ENCODE data around the gene BPGM.

BPGM gene

DNA sequence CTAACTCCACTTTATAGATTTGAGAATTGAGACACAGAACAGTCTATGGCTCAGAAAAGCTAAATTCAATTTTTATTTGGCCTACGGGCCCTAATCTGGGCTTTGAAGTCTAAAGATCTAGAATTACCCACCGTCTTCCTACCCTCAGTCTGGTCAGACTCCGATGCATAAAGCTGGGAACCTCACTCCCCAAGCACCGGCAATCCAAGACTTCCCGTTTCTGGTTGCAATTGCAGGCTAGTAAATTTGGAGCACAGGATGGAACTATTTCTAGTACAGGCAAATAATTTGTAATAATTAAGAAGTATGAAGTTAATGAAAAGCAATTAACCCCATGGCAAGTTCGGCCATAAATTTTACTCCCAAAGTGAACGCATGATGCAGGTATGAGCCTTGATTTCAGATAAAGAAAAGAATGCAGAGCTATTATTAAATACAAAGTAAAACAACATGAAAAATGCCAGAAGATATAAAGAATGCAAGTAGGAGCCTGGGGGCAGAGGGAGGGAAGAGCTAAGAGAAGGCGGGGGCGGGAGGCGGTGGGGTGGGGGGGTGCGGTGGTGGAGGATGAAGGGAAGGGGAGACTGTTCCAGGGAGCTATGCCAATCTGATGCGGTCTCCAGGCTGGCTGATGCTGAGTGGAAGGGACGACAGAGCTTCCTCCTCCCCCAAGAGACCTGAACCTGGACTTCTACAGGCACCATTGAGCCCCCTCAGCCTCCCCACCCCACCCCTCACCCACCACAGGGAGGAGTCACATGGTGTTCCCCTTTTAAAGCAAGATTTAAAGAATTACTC, 45.1 kb downstream of the BPGM start:
- no peak overlapping the region for H3K4me3 ChIP-seq (ENCODE audit: low read depth, low read length)
- TF ChIP-seq, protein P1, sequence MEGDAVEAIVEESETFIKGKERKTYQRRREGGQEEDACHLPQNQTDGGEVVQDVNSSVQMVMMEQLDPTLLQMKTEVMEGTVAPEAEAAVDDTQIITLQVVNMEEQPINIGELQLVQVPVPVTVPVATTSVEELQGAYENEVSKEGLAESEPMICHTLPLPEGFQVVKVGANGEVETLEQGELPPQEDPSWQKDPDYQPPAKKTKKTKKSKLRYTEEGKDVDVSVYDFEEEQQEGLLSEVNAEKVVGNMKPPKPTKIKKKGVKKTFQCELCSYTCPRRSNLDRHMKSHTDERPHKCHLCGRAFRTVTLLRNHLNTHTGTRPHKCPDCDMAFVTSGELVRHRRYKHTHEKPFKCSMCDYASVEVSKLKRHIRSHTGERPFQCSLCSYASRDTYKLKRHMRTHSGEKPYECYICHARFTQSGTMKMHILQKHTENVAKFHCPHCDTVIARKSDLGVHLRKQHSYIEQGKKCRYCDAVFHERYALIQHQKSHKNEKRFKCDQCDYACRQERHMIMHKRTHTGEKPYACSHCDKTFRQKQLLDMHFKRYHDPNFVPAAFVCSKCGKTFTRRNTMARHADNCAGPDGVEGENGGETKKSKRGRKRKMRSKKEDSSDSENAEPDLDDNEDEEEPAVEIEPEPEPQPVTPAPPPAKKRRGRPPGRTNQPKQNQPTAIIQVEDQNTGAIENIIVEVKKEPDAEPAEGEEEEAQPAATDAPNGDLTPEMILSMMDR (IDR thresholded peaks at IDR 0.05; ENCODE audit: low read depth, low read length), result no peak

DNA sequence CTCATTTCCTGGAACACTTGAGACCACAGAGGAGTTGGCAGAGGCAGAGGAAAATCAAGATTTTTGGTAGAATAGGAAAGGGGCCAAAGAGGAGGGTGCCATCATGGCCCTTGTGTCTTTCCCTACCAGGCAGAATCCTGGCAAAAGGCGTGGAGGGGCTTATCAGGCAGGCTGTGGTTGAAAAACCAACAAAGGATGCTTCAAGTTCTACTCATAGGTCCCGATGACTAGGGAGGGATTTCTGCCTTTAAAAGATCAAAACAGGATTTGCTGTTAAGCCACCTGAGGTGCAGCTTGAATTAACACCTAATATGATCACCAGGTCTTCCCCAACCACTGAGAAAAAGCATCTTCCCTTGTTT, 45.7 kb downstream of the BPGM start:
- TF ChIP-seq, protein P1 (IDR thresholded peaks at IDR 0.05; ENCODE audit: low read depth, low read length), result no peak
- no peak overlapping the region for H3K4me3 ChIP-seq (ENCODE audit: low read depth, low read length)

DNA sequence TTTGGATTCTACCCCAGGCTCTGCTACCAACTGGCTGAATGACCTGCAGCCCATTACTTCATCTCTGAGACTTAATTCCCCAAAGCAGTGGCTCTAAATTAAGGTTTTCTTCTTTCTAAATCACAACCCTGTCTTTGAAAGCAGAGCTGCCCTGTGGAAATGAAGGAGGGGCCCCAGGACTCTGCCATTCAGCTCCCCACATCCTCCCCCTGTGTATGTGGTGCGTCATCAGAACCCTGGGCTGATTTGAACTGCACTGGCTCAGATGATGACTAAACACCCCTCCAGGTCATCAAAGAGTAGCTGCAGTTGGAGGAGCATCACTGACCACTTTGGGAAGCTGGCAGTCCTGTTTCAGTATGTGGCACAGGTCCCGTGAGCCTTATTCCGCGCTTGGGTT, 46.6 kb downstream of the BPGM start:
- H3K4me3 ChIP-seq (ENCODE audit: low read depth, low read length), result no peak overlapping the region
- TF ChIP-seq, protein P1 (IDR thresholded peaks at IDR 0.05; ENCODE audit: low read depth, low read length), result no peak

DNA sequence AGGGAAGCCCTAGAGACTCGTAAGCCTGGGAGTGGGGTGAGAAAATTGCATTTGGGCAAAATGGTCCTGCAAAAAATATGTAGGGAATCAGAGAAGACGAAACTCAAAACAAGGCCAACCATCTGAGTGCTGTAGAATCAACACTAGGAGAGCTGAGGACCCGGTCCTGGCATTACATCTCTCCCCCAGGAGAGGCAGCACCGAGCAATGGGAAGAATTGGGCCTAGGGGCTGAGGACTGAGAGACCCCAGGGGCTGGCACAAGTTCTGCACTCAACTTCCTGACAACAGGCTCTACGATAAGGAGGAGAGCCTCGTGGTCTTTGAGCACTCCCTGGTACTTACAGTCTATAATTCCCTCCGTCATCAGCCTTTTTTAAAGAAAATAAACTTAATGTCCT, 47.6 kb downstream of the BPGM start:
- H3K4me3 ChIP-seq (ENCODE audit: low read depth, low read length), result no peak overlapping the region
- TF ChIP-seq, protein P1 (IDR thresholded peaks at IDR 0.05; ENCODE audit: low read depth, low read length), result 0 out of 2 replicates have a peak, but pooled peaks have one; percentile 28

DNA sequence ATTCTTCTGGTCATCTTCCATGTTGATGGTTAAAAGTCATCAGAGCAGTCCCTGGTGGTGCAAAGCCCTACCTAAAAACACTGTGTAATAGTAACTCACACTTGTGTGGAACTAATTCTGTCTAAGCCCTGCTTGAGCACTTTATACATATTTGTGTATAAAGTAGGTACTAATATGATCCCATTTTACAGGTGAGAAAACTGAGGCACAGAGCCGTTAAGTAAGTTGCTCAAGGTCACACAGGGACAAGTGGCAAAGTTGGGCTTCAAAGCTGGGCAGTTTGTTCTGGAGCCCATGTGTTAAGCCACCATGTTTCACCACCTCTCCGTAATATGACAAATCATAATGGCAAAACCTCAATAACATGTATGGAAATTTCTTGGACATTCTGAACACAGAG, 48.1 kb downstream of the BPGM start:
- TF ChIP-seq, protein P1 (IDR thresholded peaks at IDR 0.05; ENCODE audit: low read depth, low read length), result no peak

DNA sequence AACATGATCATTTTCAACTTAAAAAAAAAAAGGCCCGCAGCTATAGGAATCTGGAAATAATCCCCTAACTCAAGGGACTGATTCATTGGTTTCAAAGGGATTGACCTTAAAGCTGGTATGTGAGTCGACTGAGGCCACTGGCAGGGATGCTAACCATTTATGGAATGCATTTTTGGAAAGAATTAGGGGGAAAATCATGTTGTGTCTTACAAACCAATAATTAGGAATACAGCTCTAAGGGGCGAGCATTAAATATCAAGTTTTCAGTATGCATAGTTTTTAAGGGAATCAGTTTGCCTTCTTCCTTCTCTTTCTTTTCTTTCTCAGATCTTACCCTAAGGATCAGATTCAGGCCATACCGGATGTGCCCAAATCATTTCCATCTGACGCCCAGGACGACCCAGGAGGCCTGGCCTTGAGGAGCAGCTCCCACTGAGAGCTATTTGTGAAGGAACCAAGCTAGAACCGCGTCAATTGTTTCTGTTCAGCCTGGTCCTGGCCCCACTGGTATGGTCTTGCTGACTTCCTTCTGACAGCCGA, 48.7 kb downstream of the BPGM start:
- TF ChIP-seq, protein P1 (IDR thresholded peaks at IDR 0.05; ENCODE audit: low read depth, low read length), result no peak
- no peak overlapping the region for H3K4me3 ChIP-seq (ENCODE audit: low read depth, low read length)

More for the DNA sequence above, 48.1 kb downstream of the BPGM start:
- no peak overlapping the region for H3K4me3 ChIP-seq (ENCODE audit: low read depth, low read length)

DNA sequence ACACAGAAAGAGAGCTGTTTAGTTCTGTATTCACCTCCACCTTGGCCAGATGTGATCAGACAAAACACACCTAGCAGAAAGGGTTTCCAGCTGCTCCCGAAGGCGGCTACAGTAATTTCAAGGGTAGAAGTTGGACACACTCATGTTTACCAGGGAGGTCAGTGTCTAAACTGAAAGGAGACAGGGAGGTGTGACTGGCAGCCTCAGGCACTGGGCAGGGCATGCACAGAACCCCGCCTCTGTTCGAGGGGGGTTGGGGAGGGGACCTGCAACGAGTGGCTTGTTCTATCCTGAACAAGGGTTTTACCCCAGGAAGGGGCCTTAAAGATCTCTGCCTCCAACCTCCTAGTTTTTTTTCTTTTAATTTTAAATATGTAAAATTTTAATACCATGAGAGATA, 49.6 kb downstream of the BPGM start:
- H3K4me3 ChIP-seq (ENCODE audit: low read depth, low read length), result no peak overlapping the region
- TF ChIP-seq, protein P1 (IDR thresholded peaks at IDR 0.05; ENCODE audit: low read depth, low read length), result no peak

Measured in WI38 (cell line).